ENCODE results near the gene IL5.

DNA sequence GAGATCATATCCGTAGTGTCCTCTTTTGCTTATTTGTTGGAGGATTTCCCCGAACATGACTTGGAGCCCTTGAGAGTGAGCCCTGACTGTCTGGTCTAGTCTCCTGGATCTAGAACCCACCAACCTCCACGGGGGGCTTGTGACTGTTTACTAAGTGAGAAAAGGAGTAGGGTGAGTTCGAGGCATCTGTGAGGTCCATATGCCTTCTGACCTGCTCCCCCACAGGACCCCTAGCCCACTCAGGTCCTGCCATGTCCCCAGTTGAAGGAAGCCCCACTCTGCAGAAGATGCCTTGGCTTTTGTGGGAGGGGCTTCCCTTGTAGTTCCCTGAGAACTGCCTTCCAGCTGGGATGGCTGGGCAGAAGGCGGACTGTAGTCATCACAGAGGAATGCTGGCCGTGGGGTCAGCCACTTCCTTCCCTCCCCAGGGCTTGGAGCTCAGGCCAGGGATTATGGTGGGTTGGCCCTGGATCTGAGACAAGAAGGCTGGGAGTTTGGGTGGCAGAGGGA is 45.8 kb downstream of the IL5 start:
- TF ChIP-seq, protein P1, sequence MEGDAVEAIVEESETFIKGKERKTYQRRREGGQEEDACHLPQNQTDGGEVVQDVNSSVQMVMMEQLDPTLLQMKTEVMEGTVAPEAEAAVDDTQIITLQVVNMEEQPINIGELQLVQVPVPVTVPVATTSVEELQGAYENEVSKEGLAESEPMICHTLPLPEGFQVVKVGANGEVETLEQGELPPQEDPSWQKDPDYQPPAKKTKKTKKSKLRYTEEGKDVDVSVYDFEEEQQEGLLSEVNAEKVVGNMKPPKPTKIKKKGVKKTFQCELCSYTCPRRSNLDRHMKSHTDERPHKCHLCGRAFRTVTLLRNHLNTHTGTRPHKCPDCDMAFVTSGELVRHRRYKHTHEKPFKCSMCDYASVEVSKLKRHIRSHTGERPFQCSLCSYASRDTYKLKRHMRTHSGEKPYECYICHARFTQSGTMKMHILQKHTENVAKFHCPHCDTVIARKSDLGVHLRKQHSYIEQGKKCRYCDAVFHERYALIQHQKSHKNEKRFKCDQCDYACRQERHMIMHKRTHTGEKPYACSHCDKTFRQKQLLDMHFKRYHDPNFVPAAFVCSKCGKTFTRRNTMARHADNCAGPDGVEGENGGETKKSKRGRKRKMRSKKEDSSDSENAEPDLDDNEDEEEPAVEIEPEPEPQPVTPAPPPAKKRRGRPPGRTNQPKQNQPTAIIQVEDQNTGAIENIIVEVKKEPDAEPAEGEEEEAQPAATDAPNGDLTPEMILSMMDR (IDR thresholded peaks at IDR 0.05): no peak
- no peak for TF ChIP-seq POLR2AphosphoS5 (IDR thresholded peaks at IDR 0.05; ENCODE audit: low read depth, low read length)

Measured in Panc1 (cell line).